HG03196 (cell line): ENCODE results near the gene LKAAEAR1.

Experiments
- ATAC-seq: cut with Tn5 transposase; IDR thresholded peaks from one replicate; pipeline ENCODE4 v1.9.1; 2021; ENCODE audit not compliant: unreplicated experiment

Gene LKAAEAR1

DNA sequence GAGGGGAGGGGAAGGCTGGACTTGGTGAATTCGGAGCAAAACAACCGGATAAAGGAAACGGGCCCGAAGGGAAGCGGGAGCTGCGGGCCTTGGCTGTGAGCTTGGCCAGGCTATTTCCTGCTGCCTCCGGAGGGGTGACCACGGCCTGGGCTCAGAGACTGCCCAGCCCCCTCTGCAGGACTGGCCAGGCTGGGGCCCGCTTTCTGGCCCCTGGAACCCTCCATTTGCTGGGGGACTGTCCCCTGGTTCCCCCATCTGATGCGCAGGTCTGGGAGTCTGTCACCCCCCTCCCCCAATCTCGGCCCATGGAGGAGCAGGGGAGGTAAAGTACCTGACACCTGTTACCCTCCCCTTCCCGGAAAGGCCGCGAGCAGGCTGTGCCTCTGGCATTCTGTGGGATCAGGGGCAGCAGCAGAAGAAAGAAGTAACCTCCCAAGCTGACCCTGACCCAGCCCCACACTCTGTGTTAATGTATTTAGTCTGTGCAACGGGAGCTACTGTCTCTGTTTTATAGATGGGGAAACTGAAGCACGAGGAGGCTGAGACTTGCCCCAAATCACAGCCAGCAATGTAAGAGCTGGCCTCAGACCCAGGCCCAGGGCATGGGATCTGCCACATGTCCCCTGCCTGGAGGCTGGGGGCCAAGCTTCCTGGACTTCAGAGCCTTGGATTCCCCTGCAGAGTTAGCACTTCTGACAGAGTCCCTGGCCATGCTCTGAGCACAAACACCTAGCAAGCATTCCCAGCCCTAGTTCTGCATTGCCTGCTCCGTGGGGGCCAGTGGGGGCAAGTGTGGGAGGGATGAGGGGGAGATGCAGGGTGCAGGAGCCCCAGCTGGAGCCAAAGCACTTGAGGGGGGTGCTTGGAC lies 44.7 kb downstream of the LKAAEAR1 start:
- no peak for ATAC-seq

DNA sequence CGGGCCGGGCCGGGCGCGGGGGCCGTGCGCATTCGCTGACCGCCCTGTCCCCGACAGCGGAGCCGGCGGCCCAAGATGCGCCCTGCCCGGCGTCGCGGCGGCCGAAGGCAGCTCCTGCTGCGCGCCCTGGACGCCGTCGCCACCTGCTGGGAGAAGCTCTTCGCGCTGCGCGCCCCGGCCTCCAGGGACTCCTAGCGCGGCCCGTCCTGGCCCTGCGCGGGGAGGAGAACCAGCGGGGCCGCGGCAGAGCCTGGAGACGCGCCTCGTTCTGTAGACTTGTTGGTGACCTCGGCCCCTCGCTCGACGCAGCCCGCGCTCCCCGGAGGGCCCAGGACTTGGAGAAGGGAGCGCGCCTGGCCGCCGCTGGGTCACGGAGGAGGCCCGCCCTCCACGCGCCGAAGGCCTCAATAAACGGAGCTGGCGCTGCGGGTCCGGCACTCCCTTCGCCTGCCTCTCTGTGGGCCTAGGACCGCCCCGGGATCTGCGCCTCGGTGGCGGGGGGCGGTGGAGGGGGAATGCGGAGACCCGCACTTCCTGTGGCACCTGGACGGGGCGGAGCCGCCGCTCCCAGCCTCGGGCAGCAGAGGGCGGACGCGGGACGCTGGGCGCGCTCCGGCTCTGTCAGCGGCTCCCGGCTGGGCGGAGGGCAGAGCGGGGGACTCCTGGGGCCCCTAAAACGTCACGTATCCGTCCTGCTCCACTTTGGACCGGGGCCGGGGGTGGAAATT lies 45.5 kb downstream of the LKAAEAR1 start:
- ATAC-seq = no peak

DNA sequence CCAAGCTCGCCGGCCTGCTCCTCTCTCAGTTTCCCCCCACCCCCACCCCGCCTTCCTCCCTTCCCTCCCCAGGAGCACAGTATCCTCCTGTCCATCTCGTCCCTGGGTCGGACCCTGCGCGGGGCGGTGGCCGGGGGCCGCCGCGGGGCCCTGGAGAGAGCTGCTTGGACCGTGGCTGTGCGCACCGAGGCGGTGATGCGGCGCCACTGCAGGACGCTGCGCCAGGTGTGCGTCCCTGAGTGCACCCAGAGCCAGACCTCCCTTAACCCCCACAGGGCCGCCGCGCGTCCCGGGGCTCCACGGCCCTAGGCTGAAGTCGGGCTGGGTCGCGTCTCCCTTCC lies 46.0 kb downstream of the LKAAEAR1 start:
- ATAC-seq = no peak

DNA sequence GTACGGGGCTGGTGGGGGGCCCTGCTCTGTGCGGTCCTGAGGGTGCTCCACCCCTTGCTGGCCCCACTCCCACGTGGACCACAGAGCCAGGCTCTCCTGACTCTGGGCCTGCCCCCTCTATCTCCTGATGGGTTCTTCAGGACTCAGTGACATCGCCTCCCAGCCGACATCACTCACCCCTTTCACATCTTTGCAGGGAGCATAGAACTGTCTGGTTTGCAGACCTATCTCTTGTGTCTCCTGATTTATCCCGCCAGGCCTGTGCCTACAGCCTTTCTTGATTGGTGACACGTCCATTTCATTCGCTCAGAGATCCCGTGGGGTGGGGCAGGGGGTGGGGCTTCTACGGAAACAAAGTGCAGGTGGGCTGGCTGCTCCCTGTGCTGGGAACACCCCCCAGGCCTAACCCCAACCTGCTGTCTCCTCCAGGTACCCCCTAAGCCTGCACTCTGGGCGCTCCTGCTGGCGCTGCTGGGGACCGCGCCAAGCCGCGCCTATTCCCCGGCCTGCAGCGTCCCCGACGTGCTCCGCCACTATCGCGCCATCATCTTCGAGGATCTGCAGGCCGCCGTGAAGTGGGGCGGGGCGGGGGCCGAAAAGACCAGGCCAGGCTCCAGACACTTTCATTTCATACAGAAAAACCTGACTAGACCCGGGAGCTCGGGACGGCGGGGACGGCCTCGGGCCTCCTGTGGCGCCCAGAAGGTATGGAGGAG lies 46.5 kb downstream of the LKAAEAR1 start:
- ATAC-seq = no peak

DNA sequence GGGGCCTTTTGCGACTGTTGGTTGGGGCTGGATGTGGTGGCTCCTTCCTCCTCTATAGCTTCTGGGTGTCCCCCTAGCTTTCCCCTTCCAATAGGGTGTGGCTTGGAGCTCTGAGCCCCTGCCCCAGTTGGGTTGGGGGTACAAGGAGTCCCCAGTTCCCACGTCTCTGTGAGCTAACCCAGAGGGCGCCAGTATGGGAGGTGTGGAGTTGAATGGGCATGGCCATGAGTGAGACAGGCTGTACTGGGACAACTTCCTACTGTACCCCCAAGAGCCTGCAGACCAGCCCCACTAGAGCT lies 47.0 kb downstream of the LKAAEAR1 start:
- no peak for ATAC-seq

DNA sequence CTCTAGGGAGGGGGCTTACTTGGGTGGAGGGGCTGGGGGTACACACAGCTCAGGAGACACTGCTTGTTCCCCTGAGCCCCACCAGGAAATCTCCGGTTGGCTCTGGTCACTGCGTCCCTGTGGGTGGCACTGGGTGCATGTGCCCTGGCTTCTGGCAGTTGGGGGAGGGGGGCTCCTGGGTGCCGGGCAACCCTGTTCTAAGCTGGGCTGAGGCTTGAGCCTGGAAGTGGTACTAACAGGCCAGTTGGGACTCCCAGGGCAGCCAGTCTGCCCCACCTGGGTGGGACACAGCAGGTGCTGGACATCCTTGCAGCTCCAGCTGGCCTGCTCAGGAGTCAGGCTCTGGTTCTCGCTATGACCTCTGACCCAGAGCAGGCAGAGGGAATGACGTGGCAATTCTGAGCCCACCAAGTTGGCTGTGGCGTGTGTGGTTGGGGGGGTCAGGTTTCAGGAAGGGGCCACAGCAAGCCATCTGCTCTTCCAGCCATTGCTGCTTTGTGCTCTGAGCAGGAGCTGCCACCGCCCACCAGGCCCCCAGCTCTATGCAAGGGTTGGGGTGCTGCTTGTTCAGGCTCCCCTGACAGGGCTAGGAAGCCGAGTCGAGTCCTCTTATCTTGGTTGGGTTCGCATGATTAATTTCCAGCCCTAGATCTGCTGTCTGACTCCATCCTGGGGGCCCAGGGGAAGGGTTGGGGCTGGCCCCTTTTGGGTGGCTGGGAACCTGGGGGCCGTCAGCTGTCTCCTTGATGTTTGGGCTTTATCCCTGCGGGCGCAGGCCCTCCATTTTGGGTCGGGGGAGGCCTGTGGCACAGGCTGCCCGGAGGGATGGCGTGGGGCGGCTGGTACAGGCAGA lies 47.6 kb downstream of the LKAAEAR1 start:
- no peak for ATAC-seq

DNA sequence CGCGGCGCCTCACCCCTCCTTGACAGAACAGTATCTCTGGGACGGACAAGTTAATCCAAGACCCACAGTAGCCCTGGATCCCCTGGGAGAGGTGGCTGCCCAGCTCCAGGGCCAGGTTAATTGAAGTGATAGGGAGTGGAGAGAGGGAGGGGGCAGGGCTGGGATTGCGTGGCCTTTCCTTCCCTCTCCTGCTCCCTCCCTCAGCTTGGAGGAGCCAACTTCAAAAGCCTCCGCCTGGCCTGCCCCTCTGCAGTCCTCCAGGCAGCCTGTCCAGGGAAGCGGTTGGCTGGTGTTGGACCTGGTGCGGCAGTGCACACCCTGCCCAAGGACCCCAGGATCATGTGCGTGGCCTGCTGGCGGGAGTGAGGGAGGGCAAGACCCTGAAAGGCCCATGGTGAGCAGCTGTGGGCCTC lies 48.3 kb downstream of the LKAAEAR1 start, which contains the start of gene C20orf204:
Gene C20orf204, plus strand, starts transcription at position 250 of the 413 bp plus-strand sequence. Its CDS starts 142 bp downstream, at position 392.
- no peak for ATAC-seq

DNA sequence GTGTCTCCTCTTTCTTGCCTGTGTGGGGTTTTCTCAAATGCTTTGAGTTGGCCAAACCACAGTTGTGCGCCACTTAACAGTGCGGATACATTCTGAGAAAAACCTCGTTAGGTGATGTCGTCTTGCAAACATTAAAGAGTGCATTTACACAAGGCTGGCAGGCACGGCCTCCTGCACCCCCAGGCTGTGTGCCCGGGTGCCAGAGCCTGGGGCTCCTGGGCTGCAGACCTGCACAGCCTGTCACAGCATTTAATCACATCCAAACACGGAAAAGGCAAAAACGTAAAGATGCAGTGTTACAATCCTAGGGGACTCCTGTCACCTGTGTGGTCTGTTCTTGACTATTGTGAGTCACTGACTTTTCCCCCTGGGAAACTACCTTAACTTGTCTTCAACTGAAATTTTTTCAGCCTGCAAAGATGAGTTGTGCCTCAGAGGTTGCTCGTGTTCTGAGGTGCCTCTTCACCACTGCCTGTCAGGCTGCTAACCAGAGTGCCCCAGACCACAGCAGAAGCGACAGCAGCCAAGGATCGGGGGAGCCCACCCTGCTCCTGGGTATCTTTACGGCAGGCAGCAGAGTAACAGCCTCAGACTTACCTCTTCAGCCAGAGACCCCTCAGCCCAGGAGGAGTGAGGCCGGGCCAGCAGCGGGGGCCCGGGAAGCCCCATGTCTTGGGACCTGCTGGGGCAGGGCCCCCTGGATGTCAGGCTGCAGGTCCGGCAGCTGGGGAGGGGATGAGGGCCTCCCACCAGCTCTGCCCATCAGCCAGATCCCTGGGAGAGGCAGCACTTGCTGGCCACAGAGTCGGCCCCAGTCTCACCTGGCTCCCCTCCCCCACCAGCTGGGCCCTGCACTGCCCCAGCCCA lies 48.9 kb downstream of the LKAAEAR1 start:
- no peak for ATAC-seq

DNA sequence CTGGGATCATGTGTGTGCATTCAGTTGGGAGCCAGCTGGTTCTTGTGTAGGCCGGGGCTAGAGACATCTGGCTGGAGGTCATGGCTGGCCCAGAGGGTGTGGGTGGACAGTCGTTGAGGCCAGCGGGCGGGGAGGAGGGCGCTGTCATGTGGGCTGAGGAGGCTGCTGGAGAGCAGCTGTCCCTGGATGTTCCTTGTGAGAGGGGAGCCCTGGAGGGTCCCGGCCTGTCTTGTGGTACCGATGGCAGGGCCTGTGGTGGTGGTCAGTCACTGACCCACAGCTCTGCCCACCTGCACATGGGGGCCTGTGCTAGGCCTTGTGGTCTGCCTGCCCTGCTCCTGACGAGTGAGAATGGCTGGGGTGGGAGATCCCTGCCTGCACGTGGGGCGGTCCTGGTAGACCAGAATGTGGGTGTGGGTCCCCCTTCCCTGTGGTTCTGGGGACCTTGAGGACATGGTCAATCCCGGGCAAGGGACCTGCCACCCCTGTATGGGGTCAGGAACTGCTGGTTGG lies 50.2 kb downstream of the LKAAEAR1 start:
- no peak for ATAC-seq
